Transverse colon (tissue), 4 donors: ENCODE results near the gene GPC5. TPM values are rescaled to one million over a fixed set of nuclear protein-coding genes. Genes with fewer than 3 reads are reported as not detected.

ENCODE experiments used
- DNase-seq: peaks from one replicate; pipeline ENCODE4 v3.0.0-alpha.2; 2019
- H3K27ac ChIP-seq, 4 donors: fragments of 200-600 bp; sonication (generic); 2 replicates each; pipeline ENCODE4 v1.5.1; 2016 to 2018; ENCODE audit warnings: inconsistent platforms in 4 of 4
- H3K27me3 ChIP-seq: fragments of 200-600 bp; sonication (generic); 2 replicates; pipeline ENCODE4 v1.5.1; 2017; ENCODE audit warnings: inconsistent platforms
- H3K36me3 ChIP-seq, 4 donors: fragments of 200-600 bp; sonication (generic); 2 replicates each; pipeline ENCODE4 v1.5.1; 2017 to 2019; ENCODE audit warnings: inconsistent platforms in 4 of 4
- H3K4me1 ChIP-seq, 4 donors: fragments of 200-600 bp; sonication (generic); 2 replicates each; pipeline ENCODE4 v1.5.1; 2017 to 2020; ENCODE audit warnings: inconsistent platforms in 4 of 4
- H3K4me3 ChIP-seq, 4 donors: fragments of 200-600 bp; sonication (generic); 1 replicate in 1 of 4; 2 replicates in 3 of 4; pipeline versions ENCODE4 v1.5.1 to v1.6.1; 2017 to 2019; ENCODE audit warnings: inconsistent platforms in 4 of 4
- H3K9me3 ChIP-seq, 2 donors: fragments of 200-600 bp; sonication (generic); 2 replicates each; pipeline ENCODE4 v1.5.1; 2017 to 2019; ENCODE audit warnings: inconsistent platforms in 2 of 2
- CTCF ChIP-seq, 5 experiments: fragments of 200-600 bp in 3 of 5; fragments of 450-650 bp in 2 of 5; sonication (generic) in 3 of 5; IDR thresholded peaks; 1 replicate in 2 of 5; 2 replicates in 3 of 5; pipeline ENCODE4 v1.5.1; 2016 to 2017; ENCODE audit warnings: antibody characterized with exemption in 5 of 5, inconsistent platforms in 3 of 5, mild to moderate bottlenecking in 2 of 5, moderate library complexity in 1 of 5
- EP300 ChIP-seq: sonication (generic); formaldehyde crosslinking; IDR thresholded peaks from one replicate; pipeline ENCODE4 v1.6.1; 2017; ENCODE audit warnings: antibody characterized with exemption, low read depth
- POLR2A ChIP-seq: fragments of 450-650 bp; IDR thresholded peaks from one replicate; pipeline ENCODE4 v1.6.1; 2016; ENCODE audit warnings: antibody characterized with exemption, mild to moderate bottlenecking, moderate library complexity
- POLR2AphosphoS5 ChIP-seq, 3 donors: sonication (generic); formaldehyde crosslinking; IDR thresholded peaks; one replicate each; pipeline ENCODE4 v1.6.1; 2016; ENCODE audit warnings: antibody characterized with exemption in 3 of 3
- WGBS, 2 donors: methylation state at CpG; one replicate each; pipeline ENCODE4 v1.1.5; 2018; ENCODE audit warnings: low coverage in 1 of 2; 5-methylcytosine and 5-hydroxymethylcytosine counted together
- in situ Hi-C, 4 donors: fragments of 200-750 bp; cut with MboI; loops; one replicate each; pipeline versions ENCODE4 v1.15.0 to v1.15.1; 2017; ENCODE audit warnings: low sequenced_read_pairs in 3 of 4, low pct_ligation_motif_present in 1 of 4, low pct_unique_long_range_greater_than_20kb in 1 of 4
- intact Hi-C: fragments of 100-400 bp; cut with DNase I; formaldehyde crosslinking; loops from one replicate; pipeline ENCODE4 v1.15.1; 2023; ENCODE audit warnings: low total_unique reads
- total RNA-seq, 4 donors: library from RNA; depleted of rRNA; stranded (reverse); fragments of >200 nt; gene quantifications; one replicate each; pipeline ENCODE4 v1.1.0, GENCODE V29; 2016

Gene GPC5
- total RNA-seq, 4 donors from 2014 or later = 0.48 to 1.4 TPM; not detected in 2

GRCh38 chr13:91533354-91533753 lies 134.9 kb downstream of the GPC5 start:
- Histone ChIP-seq H3K9me3 (no peaks in the 10 kb centered on the region), H3K4me3 (no peak overlapping the region), H3K27ac (no peak overlapping the region), H3K27me3 (no peaks in the 10 kb centered on the region), H3K36me3 (no peaks in the 10 kb centered on the region), H3K4me1 (no peaks in the 10 kb centered on the region)
- in situ Hi-C loops (no loop called here), intact Hi-C loops (no loop called here)
- TF ChIP-seq POLR2AphosphoS5 (IDR thresholded peaks at IDR 0.05) (no peak), POLR2A (no peak), EP300 (no peak), CTCF (IDR thresholded peaks at IDR 0.05) (no peak)
- no peak for DNase-seq
- WGBS, 2 donors = 63 to 73% methylated on average over 2 of the region's 2 CpGs

GRCh38 chr13:91534996-91535395 lies 136.6 kb downstream of the GPC5 start:
- H3K27me3 ChIP-seq = no peaks in the 10 kb centered on the region
- H3K4me3 ChIP-seq = no peak overlapping the region
- in situ Hi-C loops = no loop called here
- H3K9me3 ChIP-seq = no peaks in the 10 kb centered on the region
- 94 to 100% methylated on average over 2 of the region's 2 CpGs for WGBS, 2 donors
- TF ChIP-seq POLR2AphosphoS5 (IDR thresholded peaks at IDR 0.05) (no peak), POLR2A (no peak), CTCF (IDR thresholded peaks at IDR 0.05) (no peak), EP300 (no peak)
- intact Hi-C loops = no loop called here
- H3K36me3 ChIP-seq = no peaks in the 10 kb centered on the region
- DNase-seq = no peak
- H3K27ac ChIP-seq = no peak overlapping the region
- H3K4me1 ChIP-seq = peaks cover 0 to 8% (median 2%) of the 10 kb centered on the region in 4 donors

- in situ Hi-C loops = no loop called here
- H3K27me3 ChIP-seq = no peaks in the 10 kb centered on the region
- no peak overlapping the region for H3K27ac ChIP-seq
- WGBS, 2 donors = 53 to 89% methylated on average over 2 of the region's 2 CpGs
- no peak overlapping the region for H3K4me3 ChIP-seq
- H3K9me3 ChIP-seq = no peaks in the 10 kb centered on the region
- no peak for DNase-seq
- no peaks in the 10 kb centered on the region for H3K36me3 ChIP-seq
- TF ChIP-seq POLR2A (no peak), POLR2AphosphoS5 (IDR thresholded peaks at IDR 0.05) (no peak), CTCF (IDR thresholded peaks at IDR 0.05) (no peak), EP300 (no peak)
- intact Hi-C loops = no loop called here
- H3K4me1 ChIP-seq = peaks cover 0 to 21% (median 5%) of the 10 kb centered on the region in 4 donors
Observed at GRCh38 chr13:91537376-91537775, 139.0 kb downstream of the GPC5 start.

- WGBS, 2 donors = 53 to 58% methylated on average over 3 of the region's 3 CpGs
Observed at GRCh38 chr13:91539286-91540157, 141.1 kb downstream of the GPC5 start.

More at GRCh38 chr13:91539286-91540157, 141.1 kb downstream of the GPC5 start:
- Histone ChIP-seq H3K27me3 (no peaks in the 10 kb centered on the region), H3K4me1 (peaks cover 0 to 21% (median 5%) of the 10 kb centered on the region in 4 donors), H3K27ac (peak overlapping the region in 3 of 4 donors; percentile 30 to 64 (median 53)), H3K36me3 (no peaks in the 10 kb centered on the region), H3K9me3 (no peaks in the 10 kb centered on the region), H3K4me3 (no peak overlapping the region)
- DNase-seq = no peak
- intact Hi-C loops (no loop called here), in situ Hi-C loops (no loop called here)
- TF ChIP-seq CTCF (IDR thresholded peaks at IDR 0.05) = no peak
- TF ChIP-seq EP300 = no peak
- no peak for TF ChIP-seq POLR2AphosphoS5 (IDR thresholded peaks at IDR 0.05)
